Uterus (tissue), 4 donors: Measurements from ENCODE around the gene SYNPO2L. TPM values are rescaled to one million over a fixed set of nuclear protein-coding genes. Genes with fewer than 3 reads are reported as not detected.

ENCODE experiments used
- DNase-seq, 2 donors: peaks; one replicate each; pipeline ENCODE4 v3.0.0-alpha.2; 2019 to 2020
- H3K27ac ChIP-seq, 2 donors: fragments of 200-600 bp; sonication (generic); 1 replicate in 1 of 2; 2 replicates in 1 of 2; pipeline ENCODE4 v1.5.1; 2016 to 2018
- H3K27me3 ChIP-seq, 2 donors: fragments of 200-600 bp; sonication (generic); one replicate each; pipeline ENCODE4 v1.5.1; 2018 to 2019; ENCODE audit warnings: control low read depth in 1 of 2
- H3K36me3 ChIP-seq, 2 donors: fragments of 200-600 bp; sonication (generic); one replicate each; pipeline ENCODE4 v1.5.1; 2019; ENCODE audit warnings: control low read depth in 1 of 2
- H3K4me1 ChIP-seq, 2 donors: fragments of 200-600 bp; sonication (generic); one replicate each; pipeline ENCODE4 v1.5.1; 2018 to 2019; ENCODE audit warnings: control low read depth in 1 of 2
- H3K4me3 ChIP-seq, 2 donors: fragments of 200-600 bp; sonication (generic); 1 replicate in 1 of 2; 2 replicates in 1 of 2; pipeline ENCODE4 v1.5.1; 2018 to 2019; ENCODE audit warnings: mild to moderate bottlenecking in 1 of 2
- H3K9me3 ChIP-seq, 2 donors: fragments of 200-600 bp; sonication (generic); one replicate each; pipeline ENCODE4 v1.5.1; 2019; ENCODE audit warnings: control low read depth in 1 of 2
- CTCF ChIP-seq, 4 experiments: fragments of 200-600 bp in 2 of 4; fragments of 450-650 bp in 2 of 4; sonication (generic) in 2 of 4; IDR thresholded peaks; one replicate each; pipeline ENCODE4 v1.5.1; 2016 to 2019; ENCODE audit warnings: antibody characterized with exemption in 4 of 4, mild to moderate bottlenecking in 2 of 4, moderate library complexity in 1 of 4
- POLR2A ChIP-seq, 2 donors: fragments of 450-650 bp; IDR thresholded peaks; one replicate each; pipeline ENCODE4 v1.6.1; 2016; ENCODE audit warnings: antibody characterized with exemption in 2 of 2, mild to moderate bottlenecking in 1 of 2, moderate library complexity in 1 of 2
- intact Hi-C: fragments of 100-400 bp; cut with DNase I; formaldehyde crosslinking; loops from one replicate; pipeline ENCODE4 v1.15.1; 2023; ENCODE audit warnings: low total_unique reads
- total RNA-seq, 4 donors: library from RNA; depleted of rRNA in 3 of 4; stranded (reverse); fragments of >200 nt in 3 of 4; gene quantifications; one replicate each; pipeline versions ENCODE4 v1.1.0 to v1.2.4, GENCODE V29; 2014 to 2023
- donor health status: DM: yes; HTN: yes; CAD: no.

Gene SYNPO2L
- total RNA-seq, 4 donors from 2014 or later = 0.37 TPM; not detected in 3

GRCh38 chr10:73643362-73643761, 12.5 kb downstream of the SYNPO2L start:
- Histone ChIP-seq H3K9me3 (no peaks in the 10 kb centered on the region), H3K27me3 (no peaks in the 10 kb centered on the region), H3K4me3 (no peak overlapping the region), H3K36me3 (no peaks in the 10 kb centered on the region), H3K27ac (no peak overlapping the region), H3K4me1 (no peaks in the 10 kb centered on the region)
- TF ChIP-seq POLR2A (IDR thresholded peaks at IDR 0.05) (no peak), CTCF (IDR thresholded peaks at IDR 0.05) (no peak)
- intact Hi-C loops = loop anchor here (5.0 kb wide), 1 partner anchor 116 kb away; no protein-coding TSS in a partner anchor
- DNase-seq = no peak

GRCh38 chr10:73641328-73642060, 14.3 kb downstream of the SYNPO2L start, which contains the start of gene MYOZ1:
TSS of gene MYOZ1 (minus strand) at chr10:73641474. CDS start at chr10:73640017, 1,457 bp downstream.
- intact Hi-C loops = loop anchor here (5.0 kb wide), 1 partner anchor 114 kb away; no protein-coding TSS in a partner anchor
- DNase-seq = no peak
- Histone ChIP-seq H3K27me3 (no peaks in the 10 kb centered on the region), H3K4me1 (no peaks in the 10 kb centered on the region), H3K36me3 (no peaks in the 10 kb centered on the region), H3K4me3 (no peak within 1 kb of the TSS), H3K9me3 (no peaks in the 10 kb centered on the region), H3K27ac (no peak within 1 kb of the TSS)
- TF ChIP-seq POLR2A (IDR thresholded peaks at IDR 0.05) (no peak), CTCF (IDR thresholded peaks at IDR 0.05) (no peak)

GRCh38 chr10:73639286-73639685, 16.5 kb downstream of the SYNPO2L start:
- H3K4me3 ChIP-seq = no peak overlapping the region
- intact Hi-C loops = no loop called here
- H3K4me1 ChIP-seq = no peaks in the 10 kb centered on the region
- TF ChIP-seq CTCF (IDR thresholded peaks at IDR 0.05) (no peak), POLR2A (IDR thresholded peaks at IDR 0.05) (no peak)
- no peaks in the 10 kb centered on the region for H3K9me3 ChIP-seq
- no peaks in the 10 kb centered on the region for H3K36me3 ChIP-seq
- no peaks in the 10 kb centered on the region for H3K27me3 ChIP-seq
- no peak overlapping the region for H3K27ac ChIP-seq
- DNase-seq = no peak

DNA sequence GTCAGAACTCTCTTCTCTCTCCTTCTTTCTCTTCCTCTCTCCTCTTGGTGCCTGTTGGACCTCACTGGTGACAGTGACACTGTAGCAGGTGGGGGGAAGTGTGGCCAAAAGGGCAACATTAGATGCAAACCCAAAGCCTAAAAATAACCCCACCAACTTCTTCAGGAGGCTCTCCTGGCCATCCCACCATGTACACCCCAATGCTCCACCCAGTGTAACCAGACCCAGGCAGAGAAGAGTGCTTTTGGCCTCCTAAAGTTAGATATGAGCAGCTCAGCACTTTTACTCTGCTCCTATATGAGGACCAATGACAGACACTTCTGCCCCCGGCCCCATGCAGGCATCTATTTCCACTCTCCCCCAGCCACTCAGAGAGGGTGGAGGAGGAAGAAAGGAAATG, 20.0 kb downstream of the SYNPO2L start:
- H3K4me1 ChIP-seq = no peaks in the 10 kb centered on the region
- H3K27ac ChIP-seq = no peak overlapping the region
- TF ChIP-seq CTCF (IDR thresholded peaks at IDR 0.05) (no peak), POLR2A (IDR thresholded peaks at IDR 0.05) (no peak)
- no peaks in the 10 kb centered on the region for H3K36me3 ChIP-seq
- H3K4me3 ChIP-seq = no peak overlapping the region
- no peaks in the 10 kb centered on the region for H3K9me3 ChIP-seq
- no peaks in the 10 kb centered on the region for H3K27me3 ChIP-seq
- no peak for DNase-seq
- intact Hi-C loops = no loop called here

DNA sequence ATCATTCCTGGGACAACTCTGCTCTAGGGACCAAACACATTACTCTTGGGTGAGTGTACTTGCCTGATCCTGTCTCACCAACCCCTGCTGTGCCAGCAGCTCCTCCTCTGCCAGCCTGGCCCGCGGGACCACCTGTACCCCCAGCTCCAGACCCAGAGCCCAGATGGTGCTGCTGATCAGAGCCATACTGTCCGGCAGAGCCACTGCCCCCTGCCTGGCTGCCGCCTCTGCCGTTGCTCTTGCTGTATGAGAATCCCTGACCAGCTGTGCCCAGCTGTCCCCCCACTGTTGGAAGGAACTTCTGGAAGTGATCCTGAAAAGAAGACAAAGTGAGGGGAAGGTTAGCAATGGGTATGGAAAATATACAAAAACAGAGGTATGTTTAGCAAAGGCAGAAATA, 21.4 kb downstream of the SYNPO2L start:
- Histone ChIP-seq H3K27me3 (no peaks in the 10 kb centered on the region), H3K36me3 (no peaks in the 10 kb centered on the region), H3K9me3 (no peaks in the 10 kb centered on the region), H3K4me1 (no peaks in the 10 kb centered on the region), H3K4me3 (no peak overlapping the region), H3K27ac (no peak overlapping the region)
- intact Hi-C loops = no loop called here
- TF ChIP-seq POLR2A (IDR thresholded peaks at IDR 0.05) (no peak), CTCF (IDR thresholded peaks at IDR 0.05) (no peak)
- DNase-seq = no peak
